Left ventricle myocardium inferior (tissue), 1 donor: Measurements from ENCODE around the gene PEG3. TPM values are rescaled to one million over a fixed set of nuclear protein-coding genes. Genes with fewer than 3 reads are reported as not detected.

ENCODE experiments used
- DNase-seq: peaks from one replicate; pipeline ENCODE4 v3.0.0-alpha.2; 2020
- H3K27ac ChIP-seq: fragments of 200-600 bp; replicated peaks from 2 replicates; pipeline ENCODE4 v1.8.0; 2021
- H3K27me3 ChIP-seq: fragments of 200-600 bp; 2 replicates; pipeline ENCODE4 v1.8.0; 2021; ENCODE audit warnings: low read depth
- H3K36me3 ChIP-seq: fragments of 200-600 bp; 2 replicates; pipeline ENCODE4 v1.8.0; 2021
- H3K4me1 ChIP-seq: fragments of 200-600 bp; 2 replicates; pipeline ENCODE4 v1.8.0; 2021
- H3K4me3 ChIP-seq: fragments of 200-600 bp; 2 replicates; pipeline ENCODE4 v1.8.0; 2021; ENCODE audit warnings: mild to moderate bottlenecking, moderate library complexity
- H3K9me3 ChIP-seq: fragments of 200-600 bp; replicated peaks from 2 replicates; pipeline ENCODE4 v1.8.0; 2021
- intact Hi-C: fragments of 100-400 bp; cut with micrococcal nuclease; formaldehyde crosslinking; loops from one replicate; pipeline ENCODE4 v1.11.0; 2022
- total RNA-seq: library from RNA; stranded (reverse); fragmentation: NEBNext Ultra II Directional; extraction: Animal tissue kit (Norgen Biotek cat#: 25700); gene quantifications from one replicate; pipeline ENCODE4 v1.2.1, GENCODE V29; 2021
- TF ChIP-seq, protein P1 (sequence below): fragments of 200-600 bp; IDR thresholded peaks from 2 replicates; pipeline ENCODE4 v1.8.0; 2021; ENCODE audit warnings: antibody characterized with exemption, mild to moderate bottlenecking, borderline replicate concordance
- donor health status: DM: no; HTN: yes; CAD: no; lungs with severe emphysema.

Gene PEG3
- total RNA-seq, 1 donor from 2014 or later, result 10.0 TPM

DNA sequence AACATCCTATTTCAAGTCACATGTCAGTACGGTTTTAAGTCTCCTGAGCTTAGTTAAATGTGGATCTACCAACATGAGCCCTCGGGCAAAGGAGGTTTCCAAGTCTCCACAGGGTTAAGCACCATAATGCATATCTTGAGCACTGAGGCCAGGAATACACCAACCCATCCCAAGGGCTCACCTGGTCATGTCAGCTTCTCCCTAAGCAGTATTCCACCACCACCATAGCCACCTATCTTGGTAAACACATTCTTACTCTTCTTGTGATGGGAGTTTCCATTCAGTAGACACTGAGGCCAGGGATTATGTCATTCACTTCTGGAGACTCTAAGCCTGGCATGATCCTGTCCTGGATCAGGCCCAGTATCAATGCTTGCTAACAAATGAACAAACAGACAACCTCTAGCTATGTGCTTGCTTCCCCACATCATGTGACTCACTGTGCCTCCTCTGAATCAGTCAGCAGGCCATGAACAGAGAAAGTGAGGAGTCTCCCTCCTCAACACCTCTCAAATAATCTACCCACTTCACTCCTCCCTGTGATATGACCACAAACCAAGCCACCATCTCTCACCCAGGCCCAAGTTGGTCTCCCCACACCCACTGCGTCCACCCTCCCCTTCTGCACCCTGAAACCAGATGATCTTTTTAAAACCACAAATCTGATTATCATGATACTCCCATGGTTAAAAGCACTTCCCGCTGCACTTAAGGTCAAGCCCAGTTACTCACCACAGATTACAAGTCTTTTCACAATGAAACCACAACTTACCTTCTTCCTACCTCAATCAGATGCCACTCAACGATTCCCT, 5.8 kb downstream of the PEG3 start:
- no peak for DNase-seq
- H3K27me3 ChIP-seq, result no peaks in the 10 kb centered on the region
- no peaks in the 10 kb centered on the region for H3K9me3 ChIP-seq
- intact Hi-C loops, result no loop called here
- H3K36me3 ChIP-seq, result no peaks in the 10 kb centered on the region
- peaks cover 13% of the 10 kb centered on the region for H3K4me1 ChIP-seq
- H3K27ac ChIP-seq, result no peak overlapping the region
- no peak overlapping the region for H3K4me3 ChIP-seq
- TF ChIP-seq, protein P1, sequence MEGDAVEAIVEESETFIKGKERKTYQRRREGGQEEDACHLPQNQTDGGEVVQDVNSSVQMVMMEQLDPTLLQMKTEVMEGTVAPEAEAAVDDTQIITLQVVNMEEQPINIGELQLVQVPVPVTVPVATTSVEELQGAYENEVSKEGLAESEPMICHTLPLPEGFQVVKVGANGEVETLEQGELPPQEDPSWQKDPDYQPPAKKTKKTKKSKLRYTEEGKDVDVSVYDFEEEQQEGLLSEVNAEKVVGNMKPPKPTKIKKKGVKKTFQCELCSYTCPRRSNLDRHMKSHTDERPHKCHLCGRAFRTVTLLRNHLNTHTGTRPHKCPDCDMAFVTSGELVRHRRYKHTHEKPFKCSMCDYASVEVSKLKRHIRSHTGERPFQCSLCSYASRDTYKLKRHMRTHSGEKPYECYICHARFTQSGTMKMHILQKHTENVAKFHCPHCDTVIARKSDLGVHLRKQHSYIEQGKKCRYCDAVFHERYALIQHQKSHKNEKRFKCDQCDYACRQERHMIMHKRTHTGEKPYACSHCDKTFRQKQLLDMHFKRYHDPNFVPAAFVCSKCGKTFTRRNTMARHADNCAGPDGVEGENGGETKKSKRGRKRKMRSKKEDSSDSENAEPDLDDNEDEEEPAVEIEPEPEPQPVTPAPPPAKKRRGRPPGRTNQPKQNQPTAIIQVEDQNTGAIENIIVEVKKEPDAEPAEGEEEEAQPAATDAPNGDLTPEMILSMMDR, result no peak

DNA sequence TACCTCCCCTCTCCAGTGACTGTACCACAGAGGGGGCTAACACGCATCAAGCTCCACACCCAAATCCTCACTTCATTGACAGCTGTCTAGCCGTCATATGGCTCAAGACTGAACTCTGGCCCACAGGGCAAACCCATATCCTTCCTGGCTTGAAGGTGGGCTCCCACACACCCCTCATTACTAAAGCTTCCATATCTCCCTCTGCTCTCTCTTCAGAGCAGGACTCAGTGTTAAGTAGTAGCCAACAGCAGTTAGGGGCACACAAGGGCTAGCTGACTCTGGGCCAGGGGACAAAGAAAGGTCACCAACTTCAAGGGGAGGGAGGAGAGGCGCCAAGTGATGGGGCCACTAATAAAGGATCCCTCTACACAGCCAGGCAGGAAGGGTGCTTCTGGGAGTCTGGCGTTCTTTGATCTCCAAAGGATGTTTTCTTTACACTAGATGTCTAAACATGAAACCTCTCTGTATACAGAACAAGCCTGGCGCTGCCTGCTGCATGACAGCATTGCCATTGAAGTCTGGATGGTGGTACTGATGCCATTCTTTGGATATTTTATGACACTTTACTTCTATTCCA, 8.1 kb downstream of the PEG3 start:
- DNase-seq, result no peak
- Histone ChIP-seq H3K27me3 (no peaks in the 10 kb centered on the region), H3K4me1 (peaks cover 11% of the 10 kb centered on the region), H3K4me3 (no peak overlapping the region), H3K9me3 (no peaks in the 10 kb centered on the region), H3K27ac (no peak overlapping the region), H3K36me3 (no peaks in the 10 kb centered on the region)
- TF ChIP-seq, protein P1, result no peak
- intact Hi-C loops, result no loop called here

DNA sequence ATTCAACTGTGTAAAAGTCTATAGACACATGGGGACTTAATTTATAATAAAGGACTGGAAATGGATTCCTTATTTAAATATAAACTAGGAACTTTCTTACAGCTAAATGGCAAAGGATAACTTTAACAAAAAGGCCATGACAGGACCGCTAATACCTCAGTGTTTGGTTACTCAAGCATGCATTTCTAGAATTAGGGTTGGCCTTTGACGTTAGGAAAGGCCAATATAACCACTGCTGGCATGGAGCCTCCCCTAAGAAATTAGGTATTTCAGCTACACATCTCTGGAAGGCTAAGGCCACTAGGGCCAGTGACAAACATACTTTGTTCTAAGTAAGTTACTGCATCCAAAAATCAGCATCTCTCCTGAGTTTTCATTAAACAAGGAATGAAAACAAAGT, 9.3 kb downstream of the PEG3 start:
- H3K27ac ChIP-seq, result no peak overlapping the region
- no peaks in the 10 kb centered on the region for H3K27me3 ChIP-seq
- H3K4me1 ChIP-seq, result peaks cover 5% of the 10 kb centered on the region
- TF ChIP-seq, protein P1, result no peak
- no peak for DNase-seq
- no peaks in the 10 kb centered on the region for H3K36me3 ChIP-seq
- intact Hi-C loops, result no loop called here
- H3K9me3 ChIP-seq, result no peaks in the 10 kb centered on the region
- H3K4me3 ChIP-seq, result no peak overlapping the region

DNA sequence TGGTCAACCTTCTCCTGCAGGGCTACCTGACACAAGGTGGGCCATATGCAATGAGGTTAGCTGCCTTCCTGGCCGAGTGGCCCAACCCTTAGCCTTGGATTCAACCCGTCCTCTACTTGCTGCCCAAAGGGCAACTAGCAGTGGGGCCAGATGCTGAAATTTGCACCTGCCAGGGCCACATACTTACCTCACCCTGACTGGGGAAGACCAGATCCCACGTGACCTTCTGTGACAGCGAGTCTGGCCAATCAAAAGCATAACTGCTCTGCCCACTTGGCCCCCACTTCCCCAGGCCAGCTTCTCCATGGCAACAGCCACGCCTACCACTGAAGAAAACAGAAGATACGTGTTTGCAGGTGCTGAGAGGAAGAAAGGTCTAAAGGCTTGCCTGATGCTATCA, 10.9 kb downstream of the PEG3 start:
- Histone ChIP-seq H3K27ac (no peak overlapping the region), H3K36me3 (no peaks in the 10 kb centered on the region), H3K4me3 (no peak overlapping the region), H3K9me3 (no peaks in the 10 kb centered on the region), H3K4me1 (peaks cover 5% of the 10 kb centered on the region), H3K27me3 (no peaks in the 10 kb centered on the region)
- intact Hi-C loops, result no loop called here
- no peak for DNase-seq
- TF ChIP-seq, protein P1, result no peak

DNA sequence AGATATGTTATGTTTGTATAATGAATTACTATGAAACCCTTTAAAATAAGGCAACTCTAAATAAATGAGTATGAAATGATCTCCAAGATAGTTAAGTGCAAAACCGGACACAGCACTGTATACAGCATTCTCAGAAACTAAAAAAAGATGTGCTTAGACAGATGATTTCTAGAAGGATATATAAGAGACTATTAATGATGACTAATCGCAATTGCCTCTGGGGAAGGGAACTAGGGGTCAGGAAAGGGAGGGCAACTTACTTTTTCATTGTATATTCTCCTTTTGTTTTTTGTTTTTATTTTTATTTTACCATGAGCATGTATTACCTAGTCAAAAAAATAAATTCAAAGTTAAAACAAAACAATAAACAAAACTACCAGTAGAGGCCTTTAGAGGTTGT, 12.8 kb downstream of the PEG3 start:
- TF ChIP-seq, protein P1, result no peak
- H3K9me3 ChIP-seq, result no peaks in the 10 kb centered on the region
- H3K36me3 ChIP-seq, result peaks cover 8% of the 10 kb centered on the region
- no peak overlapping the region for H3K27ac ChIP-seq
- H3K4me3 ChIP-seq, result no peak overlapping the region
- H3K27me3 ChIP-seq, result no peaks in the 10 kb centered on the region
- intact Hi-C loops, result no loop called here
- peaks cover 5% of the 10 kb centered on the region for H3K4me1 ChIP-seq
- no peak for DNase-seq
